H1 (cell line): ENCODE measurements around the gene CEP44. TPM values are rescaled to one million over a fixed set of nuclear protein-coding genes. Genes with fewer than 3 reads are reported as not detected.

Experiments
- CTCF ChIA-PET: fragments of 300-600 bp; sonication (Branson Sonifier 250); formaldehyde crosslinking; loops from one replicate; lab custom pipeline; 2021; ENCODE audit not compliant: partially characterized antibody; lab: Charles Lee
- POLR2A ChIA-PET: fragments of 300-600 bp; sonication (Branson Sonifier 250); formaldehyde crosslinking; loops from one replicate; lab custom pipeline; 2021; ENCODE audit warnings: inconsistent platforms; ENCODE audit not compliant: partially characterized antibody; lab: Charles Lee
- DNase-seq, 2 experiments: peaks; one replicate each; pipeline versions ENCODE4 v3.0.0 to v3.0.0-alpha.2; 2010 to 2022; ENCODE audit warnings: low spot score in 2 of 2, low read depth in 1 of 2, mixed read lengths in 1 of 2
- FAIRE-seq: peaks from 2 replicates; lab custom pipeline; 2011; peaks lifted over from hg19 to GRCh38; lab: Jason Lieb, UNC
- H2AFZ ChIP-seq: 2 replicates; pipeline ENCODE4 v1.8.1; 2012; ENCODE audit warnings: low read length, inconsistent platforms
- H2AK5ac ChIP-seq: 2 replicates; pipeline ENCODE4 v1.6.1; 2013; ENCODE audit warnings: low read depth, low read length
- H2BK120ac ChIP-seq: replicated peaks from 2 replicates; pipeline ENCODE3; 2013; ENCODE audit warnings: low read depth, low read length, inconsistent platforms
- H2BK12ac ChIP-seq: 2 replicates; pipeline ENCODE4 v1.6.1; 2013; ENCODE audit warnings: low read depth, low read length
- H2BK15ac ChIP-seq: 2 replicates; pipeline ENCODE4 v1.6.1; 2013; ENCODE audit warnings: low read length
- H2BK20ac ChIP-seq: 2 replicates; pipeline ENCODE4 v1.6.1; 2013; ENCODE audit warnings: low read length
- H2BK5ac ChIP-seq: 2 replicates; pipeline ENCODE4 v1.6.1; 2013; ENCODE audit warnings: low read depth, low read length
- H3K14ac ChIP-seq: 2 replicates; pipeline ENCODE4 v1.6.1; 2013; ENCODE audit warnings: inconsistent platforms; ENCODE audit not compliant: insufficient read length
- H3K18ac ChIP-seq: 2 replicates; pipeline ENCODE4 v1.6.1; 2013; ENCODE audit warnings: low read length; ENCODE audit errors: extremely low read depth
- H3K23ac ChIP-seq: 2 replicates; pipeline ENCODE4 v1.6.1; 2013; ENCODE audit warnings: inconsistent platforms; ENCODE audit not compliant: insufficient read length
- H3K23me2 ChIP-seq: 2 replicates; pipeline ENCODE4 v1.6.1; 2013; ENCODE audit warnings: low read depth, low read length
- H3K27ac ChIP-seq: 2 replicates; pipeline ENCODE4 v1.6.1; 2011; ENCODE audit warnings: low read depth, low read length, inconsistent platforms
- H3K27me3 ChIP-seq, 4 experiments: replicated peaks in 1 of 4; 1 replicate in 1 of 4; 2 replicates in 3 of 4; pipeline versions ENCODE4 v1.6.1 to v1.8.1; 2011 to 2013; ENCODE audit warnings: low read length in 3 of 4, mild to moderate bottlenecking in 3 of 4, inconsistent platforms in 2 of 4, mixed read lengths in 2 of 4, moderate library complexity in 1 of 4; ENCODE audit not compliant: control insufficient read depth in 3 of 4, insufficient read depth in 3 of 4; ENCODE audit errors: extremely low read depth in 1 of 4
- H3K36me3 ChIP-seq, 4 experiments: 2 replicates each; pipeline versions ENCODE4 v1.6.1 to v1.8.1; 2011 to 2013; ENCODE audit warnings: mild to moderate bottlenecking in 4 of 4, low read length in 3 of 4, moderate library complexity in 2 of 4, control low read depth in 1 of 4, inconsistent platforms in 1 of 4; ENCODE audit not compliant: insufficient read depth in 4 of 4, control insufficient read depth in 2 of 4
- H3K4ac ChIP-seq: replicated peaks from 2 replicates; pipeline ENCODE3; 2013; ENCODE audit warnings: low read length, low read depth, mixed read lengths, inconsistent platforms; ENCODE audit not compliant: insufficient read length
- H3K4me1 ChIP-seq, 4 experiments: replicated peaks in 1 of 4; 1 replicate in 1 of 4; 2 replicates in 3 of 4; pipeline versions ENCODE4 v1.6.1 to v1.8.1; 2011 to 2013; ENCODE audit warnings: low read length in 3 of 4, inconsistent platforms in 2 of 4, mixed read lengths in 1 of 4; ENCODE audit not compliant: insufficient read depth in 4 of 4, control insufficient read depth in 3 of 4
- H3K4me2 ChIP-seq, 2 experiments: 2 replicates each; pipeline versions ENCODE4 v1.6.1 to v1.8.1; 2011 to 2013; ENCODE audit warnings: low read depth in 2 of 2, low read length in 2 of 2, control low read depth in 1 of 2, inconsistent platforms in 1 of 2, mild to moderate bottlenecking in 1 of 2; ENCODE audit not compliant: insufficient read depth in 1 of 2
- H3K4me3 ChIP-seq, 4 experiments: fragments of 200-600, 300-600 bp in 1 of 4; sonication (generic), shearing (Covaris generic), sonication (Bioruptor Twin) in 1 of 4; 2 replicates each; pipeline versions ENCODE4 v1.5.1 to v1.8.1; 2011 to 2016; ENCODE audit warnings: low read length in 4 of 4, low read depth in 3 of 4, control low read depth in 2 of 4, inconsistent platforms in 2 of 4, mild to moderate bottlenecking in 2 of 4, mixed read lengths in 1 of 4, moderate library complexity in 1 of 4; ENCODE audit not compliant: insufficient read depth in 2 of 4; ENCODE audit errors: extremely low read depth in 1 of 4
- H3K56ac ChIP-seq: replicated peaks from 2 replicates; pipeline ENCODE3; 2013; ENCODE audit warnings: low read depth, mild to moderate bottlenecking, mixed read lengths, low read length, inconsistent platforms; ENCODE audit not compliant: insufficient read length
- H3K79me1 ChIP-seq: 2 replicates; pipeline ENCODE4 v1.6.1; 2013; ENCODE audit warnings: low read depth, low read length, control low read depth
- H3K79me2 ChIP-seq, 2 experiments: 2 replicates each; pipeline versions ENCODE4 v1.6.1 to v1.8.1; 2012 to 2013; ENCODE audit warnings: low read length in 2 of 2, mild to moderate bottlenecking in 2 of 2, inconsistent platforms in 1 of 2; ENCODE audit not compliant: insufficient read depth in 2 of 2, control insufficient read depth in 1 of 2
- H3K9ac ChIP-seq, 4 experiments: replicated peaks in 1 of 4; 1 replicate in 1 of 4; 2 replicates in 3 of 4; pipeline versions ENCODE4 v1.6.1 to v1.8.1; 2011 to 2013; ENCODE audit warnings: low read depth in 3 of 4, low read length in 3 of 4, control low read depth in 2 of 4, mild to moderate bottlenecking in 2 of 4, moderate library complexity in 2 of 4, inconsistent platforms in 1 of 4; ENCODE audit errors: extremely low read depth in 1 of 4
- H3K9me3 ChIP-seq, 2 experiments: 2 replicates each; pipeline versions ENCODE4 v1.6.1 to v1.8.1; 2012 to 2013; ENCODE audit warnings: mild to moderate bottlenecking in 2 of 2, moderate library complexity in 2 of 2, control low read depth in 1 of 2, inconsistent platforms in 1 of 2, low read depth in 1 of 2, low read length in 1 of 2, mixed read lengths in 1 of 2; ENCODE audit not compliant: insufficient read depth in 2 of 2
- H4K20me1 ChIP-seq, 2 experiments: replicated peaks in 1 of 2; 2 replicates each; pipeline versions ENCODE3 to v1.8.1; 2011 to 2013; ENCODE audit warnings: inconsistent platforms in 2 of 2, low read length in 2 of 2, mild to moderate bottlenecking in 1 of 2; ENCODE audit not compliant: insufficient read depth in 2 of 2, control insufficient read depth in 1 of 2
- H4K5ac ChIP-seq: 2 replicates; pipeline ENCODE4 v1.6.1; 2013; ENCODE audit warnings: low read length, low read depth, mixed read lengths, inconsistent platforms; ENCODE audit not compliant: insufficient read length
- H4K8ac ChIP-seq: 2 replicates; pipeline ENCODE4 v1.8.0; 2013; ENCODE audit warnings: mild to moderate bottlenecking, moderate library complexity, low read length, inconsistent platforms; ENCODE audit not compliant: insufficient read depth; ENCODE audit errors: extremely low read depth
- H4K91ac ChIP-seq: replicated peaks from 2 replicates; pipeline ENCODE3; 2013; ENCODE audit warnings: low read length, mixed read lengths, inconsistent platforms; ENCODE audit not compliant: insufficient read length
- MAFK ChIP-seq: IDR thresholded peaks from 2 replicates; pipeline ENCODE4 v1.6.1; 2012; ENCODE audit warnings: low read depth, mild to moderate bottlenecking, improper control_type of control experiment, low read length
- SAP30 ChIP-seq: fragments of 300-600 bp; sonication (generic); IDR thresholded peaks from 2 replicates; pipeline ENCODE4 v1.7.1; 2012; ENCODE audit warnings: low read length, moderate library complexity, mild to moderate bottlenecking, inconsistent platforms; ENCODE audit not compliant: insufficient read depth, insufficient replicate concordance
- WGBS, 2 experiments: shearing (Covaris generic) in 1 of 2; methylation state at CpG; one replicate each; pipeline versions ENCODE4 v1.1.6 to v1.1.7; 2013 to 2015; ENCODE audit warnings: low lambda C conversion rate in 2 of 2, mixed read lengths in 2 of 2, inconsistent platforms in 1 of 2, low coverage in 1 of 2, missing lambda C conversion rate in 1 of 2; ENCODE audit not compliant: insufficient replicate concordance in 2 of 2, insufficient coverage in 1 of 2, insufficient read length in 1 of 2; ENCODE audit errors: extremely low coverage in 1 of 2, missing lambda C conversion rate in 1 of 2; 5-methylcytosine and 5-hydroxymethylcytosine counted together
- polyA plus RNA-seq, 7 experiments: library from polyadenylated mRNA; depleted of rRNA in 3 of 7; stranded (reverse) in 5 of 7; unstranded in 2 of 7; fragments of >200 nt in 5 of 7; fragments of 200-250 nt in 2 of 7; gene quantifications; 1 replicate in 5 of 7; 2 replicates in 1 of 7; 4 replicates in 1 of 7; pipeline versions ENCODE4 v1.2.1 to v1.2.3, GENCODE V29; 2011 to 2013; ENCODE audit warnings: missing spikeins in 2 of 7, mixed read lengths in 2 of 7
- total RNA-seq: library from RNA; stranded (reverse); fragmentation: NEBNext Ultra II Directional; extraction: Animal tissue kit (Norgen Biotek cat#: 25700); gene quantifications from 2 replicates; pipeline ENCODE4 v1.2.1, GENCODE V29; 2021

CEP44 gene
- total and polyA plus RNA-seq, 2 of the 8 experiments (the other 6 are each of a cell fraction or from before 2014, with no cell fraction given), result 3.4 to 17.1 TPM

DNA sequence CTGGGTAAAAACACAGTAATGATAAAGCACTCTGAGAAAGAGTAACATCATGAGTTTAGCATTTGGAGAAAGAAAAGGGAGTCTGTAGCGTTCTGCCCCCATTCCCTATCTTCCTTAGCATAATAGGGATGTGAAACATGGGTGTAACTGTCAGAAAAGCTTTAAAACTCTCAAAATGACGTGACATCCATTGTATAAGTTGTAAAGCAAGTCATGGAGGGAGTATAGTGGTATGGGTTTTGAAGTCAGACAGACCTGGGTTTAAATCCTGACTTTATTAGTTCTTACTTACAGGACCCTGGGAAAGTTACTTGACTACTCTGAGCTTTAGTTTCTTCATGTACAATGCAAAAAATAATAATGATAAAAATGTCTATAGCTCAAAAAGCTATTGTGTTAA is 17.3 kb upstream of the CEP44 start:
- Histone ChIP-seq H3K4me3 (no peak overlapping the region), H3K79me2 (no peaks in the 10 kb centered on the region), H3K14ac (no peak overlapping the region), H3K36me3 (no peaks in the 10 kb centered on the region), H3K79me1 (no peaks in the 10 kb centered on the region), H3K23me2 (no peaks in the 10 kb centered on the region), H3K4ac (no peak overlapping the region), H2BK5ac (no peak overlapping the region), H3K18ac (no peak overlapping the region), H2BK20ac (no peak overlapping the region), H3K4me1 (no peaks in the 10 kb centered on the region), H3K27me3 (no peaks in the 10 kb centered on the region), H4K5ac (no peak overlapping the region), H2BK15ac (no peak overlapping the region), H2AFZ (no peak overlapping the region), H3K4me2 (no peak overlapping the region), H4K8ac (no peak overlapping the region), H3K9ac (no peak overlapping the region), H3K56ac (no peak overlapping the region), H2BK12ac (no peak overlapping the region), H2BK120ac (no peak overlapping the region), H2AK5ac (no peak overlapping the region), H3K27ac (no peak overlapping the region), H4K20me1 (no peaks in the 10 kb centered on the region), H3K23ac (no peak overlapping the region), H4K91ac (no peak overlapping the region), H3K9me3 (no peaks in the 10 kb centered on the region)
- ChIA-PET CTCF (interaction anchor here (0.6 to 1.8 kb wide), 5 partner anchors 15 to 48 kb away, joined by 3 to 4 read pairs (median 3); no protein-coding TSS in a partner anchor), POLR2A (interaction anchor here (0.6 to 1.1 kb wide), 2 partner anchors 17 to 614 kb away, joined by 3 read pairs; partner anchors contain the start of genes CEP44 and FBXO8)
- no peak for FAIRE-seq
- WGBS, 2 experiments, result 88% methylated on average over 2 of the region's 2 CpGs; no CpG with 5 or more reads in 1 of the 2 experiments
- DNase-seq, result no peak
- TF ChIP-seq MAFK, result no peak
- no peak for TF ChIP-seq SAP30
